Thyroid gland (tissue), 4 donors: ENCODE measurements around the gene GSTO2. TPM values are rescaled to one million over a fixed set of nuclear protein-coding genes. Genes with fewer than 3 reads are reported as not detected.

ENCODE experiments used
- DNase-seq, 2 donors: peaks; one replicate each; pipeline ENCODE4 v3.0.0-alpha.2; 2019
- H3K27ac ChIP-seq, 3 donors: fragments of 200-600 bp; sonication (generic); 1 replicate in 2 of 3; 2 replicates in 1 of 3; pipeline ENCODE4 v1.5.1; 2016 to 2019; ENCODE audit warnings: mild to moderate bottlenecking in 1 of 3, moderate library complexity in 1 of 3
- H3K27me3 ChIP-seq: fragments of 200-600 bp; sonication (generic); one replicate; pipeline ENCODE4 v1.5.1; 2019
- H3K36me3 ChIP-seq, 2 donors: fragments of 200-600 bp; sonication (generic); one replicate each; pipeline ENCODE4 v1.5.1; 2016 to 2019
- H3K4me1 ChIP-seq, 2 donors: fragments of 200-600 bp; sonication (generic); one replicate each; pipeline ENCODE4 v1.5.1; 2017 to 2019
- H3K4me3 ChIP-seq, 3 donors: fragments of 200-600 bp; sonication (generic); replicated peaks in 1 of 3; 1 replicate in 2 of 3; 2 replicates in 1 of 3; pipeline ENCODE4 v1.5.1; 2016; ENCODE audit warnings: mild to moderate bottlenecking in 1 of 3
- H3K9me3 ChIP-seq: fragments of 200-600 bp; sonication (generic); one replicate; pipeline ENCODE4 v1.5.1; 2017
- POLR2A ChIP-seq, 2 donors: fragments of 450-650 bp; IDR thresholded peaks; one replicate each; pipeline ENCODE4 v1.6.1; 2017; ENCODE audit warnings: antibody characterized with exemption in 2 of 2, mild to moderate bottlenecking in 2 of 2, moderate library complexity in 1 of 2
- WGBS, 2 donors: methylation state at CpG; one replicate each; pipeline ENCODE4 v1.1.5; 2017; 5-methylcytosine and 5-hydroxymethylcytosine counted together
- intact Hi-C: fragments of 100-400 bp; cut with DNase I; formaldehyde crosslinking; loops from one replicate; pipeline ENCODE4 v1.15.1; 2023
- total RNA-seq, 4 donors: library from RNA; depleted of rRNA; stranded (reverse); fragments of >200 nt; gene quantifications; one replicate each; pipeline ENCODE4 v1.2.3, GENCODE V29; 2016
- TF ChIP-seq, protein P1 (sequence below), 6 experiments: fragments of 200-600 bp in 3 of 6; fragments of 450-650 bp in 3 of 6; sonication (generic) in 3 of 6; IDR thresholded peaks; one replicate each; pipeline ENCODE4 v1.5.1; 2016 to 2019; ENCODE audit warnings: antibody characterized with exemption in 6 of 6, mild to moderate bottlenecking in 2 of 6, inconsistent platforms in 1 of 6, moderate library complexity in 1 of 6

Gene GSTO2
- total RNA-seq, 4 donors from 2014 or later, result 7.5 to 16.3 (median 12.8) TPM

DNA sequence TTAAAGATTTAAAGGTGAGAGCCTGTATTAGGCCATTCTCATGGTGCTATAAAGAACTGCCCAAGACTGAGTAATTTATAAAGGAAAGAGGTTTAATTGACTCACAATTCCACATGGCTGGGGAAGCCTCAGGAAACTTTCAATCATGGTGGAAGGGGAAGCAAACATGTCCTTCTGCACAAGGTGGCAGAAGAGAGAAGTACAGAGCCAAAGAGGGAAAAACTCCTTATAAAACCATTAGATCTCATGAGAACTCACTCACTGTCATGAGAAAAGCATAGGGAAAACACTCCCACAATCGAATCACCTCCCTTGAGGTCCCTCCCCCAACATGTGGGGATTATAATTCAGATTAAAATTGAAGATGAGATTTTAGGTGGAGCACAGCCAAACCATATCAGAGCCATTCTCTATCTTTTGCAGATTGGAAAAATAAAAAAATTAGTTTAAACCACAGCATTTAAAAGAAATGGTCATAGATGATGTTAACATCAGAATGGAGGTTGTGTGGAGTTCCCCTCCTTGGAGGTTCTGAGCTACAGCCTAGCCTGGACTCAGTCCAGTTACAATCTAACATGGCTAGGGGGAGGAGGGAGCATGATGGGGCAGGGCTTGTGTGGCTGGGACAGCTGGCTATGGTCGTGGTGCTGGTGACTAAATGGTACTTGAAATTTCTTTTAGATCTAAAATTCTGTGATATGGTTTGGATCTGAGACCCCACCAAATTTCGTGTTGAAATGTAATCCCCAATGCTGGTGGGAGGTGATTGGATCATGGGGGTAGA, 33.1 kb downstream of the GSTO2 start:
- intact Hi-C loops, result no loop called here
- Histone ChIP-seq H3K9me3 (no peaks in the 10 kb centered on the region), H3K36me3 (no peaks in the 10 kb centered on the region), H3K4me3 (no peak overlapping the region), H3K4me1 (peaks cover 28 to 70% of the 10 kb centered on the region in 2 donors), H3K27ac (no peak overlapping the region), H3K27me3 (no peaks in the 10 kb centered on the region)
- 83 to 84% methylated on average over 3 of the region's 3 CpGs for WGBS, 2 donors
- TF ChIP-seq POLR2A (IDR thresholded peaks at IDR 0.05), result no peak
- TF ChIP-seq, protein P1, sequence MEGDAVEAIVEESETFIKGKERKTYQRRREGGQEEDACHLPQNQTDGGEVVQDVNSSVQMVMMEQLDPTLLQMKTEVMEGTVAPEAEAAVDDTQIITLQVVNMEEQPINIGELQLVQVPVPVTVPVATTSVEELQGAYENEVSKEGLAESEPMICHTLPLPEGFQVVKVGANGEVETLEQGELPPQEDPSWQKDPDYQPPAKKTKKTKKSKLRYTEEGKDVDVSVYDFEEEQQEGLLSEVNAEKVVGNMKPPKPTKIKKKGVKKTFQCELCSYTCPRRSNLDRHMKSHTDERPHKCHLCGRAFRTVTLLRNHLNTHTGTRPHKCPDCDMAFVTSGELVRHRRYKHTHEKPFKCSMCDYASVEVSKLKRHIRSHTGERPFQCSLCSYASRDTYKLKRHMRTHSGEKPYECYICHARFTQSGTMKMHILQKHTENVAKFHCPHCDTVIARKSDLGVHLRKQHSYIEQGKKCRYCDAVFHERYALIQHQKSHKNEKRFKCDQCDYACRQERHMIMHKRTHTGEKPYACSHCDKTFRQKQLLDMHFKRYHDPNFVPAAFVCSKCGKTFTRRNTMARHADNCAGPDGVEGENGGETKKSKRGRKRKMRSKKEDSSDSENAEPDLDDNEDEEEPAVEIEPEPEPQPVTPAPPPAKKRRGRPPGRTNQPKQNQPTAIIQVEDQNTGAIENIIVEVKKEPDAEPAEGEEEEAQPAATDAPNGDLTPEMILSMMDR (IDR thresholded peaks at IDR 0.05), result no peak
- DNase-seq, result no peak

DNA sequence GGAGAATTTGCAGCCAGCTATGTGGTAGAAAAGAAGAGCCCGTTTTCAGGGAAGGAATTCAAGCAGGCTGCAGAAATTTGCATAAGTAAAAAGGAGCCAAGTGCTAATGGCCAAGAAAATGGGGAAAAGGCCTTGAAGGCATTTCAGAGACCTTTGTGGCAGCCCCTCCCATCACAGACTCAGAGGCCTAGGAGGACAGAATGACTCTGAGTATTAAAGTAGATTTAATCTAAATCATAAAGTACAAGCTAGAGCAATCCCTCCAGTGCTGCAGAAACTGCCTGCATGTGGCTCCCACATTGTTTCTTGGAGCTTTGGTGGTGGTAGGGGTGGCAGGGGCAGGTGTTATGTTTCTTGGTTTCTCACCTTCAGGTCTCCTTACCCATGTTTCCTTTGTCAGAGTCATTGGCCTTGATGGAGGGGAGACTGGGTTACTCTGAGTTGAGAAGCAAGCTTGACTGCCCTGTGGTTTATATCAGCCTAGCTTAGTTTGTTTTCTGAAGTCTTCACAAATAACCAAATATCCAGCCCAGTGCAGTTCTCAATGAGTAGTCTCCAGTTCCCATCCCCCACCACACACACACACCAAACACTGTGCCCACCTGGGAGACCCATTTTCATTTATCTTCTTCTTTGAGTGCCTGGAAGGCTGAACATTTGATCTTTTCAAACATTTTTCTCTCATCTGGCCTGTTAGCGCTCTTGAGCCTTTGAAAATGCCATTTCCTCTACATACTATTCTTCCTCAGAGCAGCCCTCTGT, 34.8 kb downstream of the GSTO2 start:
- Histone ChIP-seq H3K36me3 (no peaks in the 10 kb centered on the region), H3K4me3 (no peak overlapping the region), H3K27ac (peak overlapping the region in 2 of 3 donors; percentile 76 to 80), H3K27me3 (no peaks in the 10 kb centered on the region), H3K9me3 (no peaks in the 10 kb centered on the region), H3K4me1 (peaks cover 28 to 70% of the 10 kb centered on the region in 2 donors)
- 48 to 49% methylated on average over 2 of the region's 2 CpGs for WGBS, 2 donors
- intact Hi-C loops, result no loop called here
- TF ChIP-seq POLR2A (IDR thresholded peaks at IDR 0.05), result no peak
- TF ChIP-seq, protein P1 (IDR thresholded peaks at IDR 0.05), result no peak
- DNase-seq, result no peak

DNA sequence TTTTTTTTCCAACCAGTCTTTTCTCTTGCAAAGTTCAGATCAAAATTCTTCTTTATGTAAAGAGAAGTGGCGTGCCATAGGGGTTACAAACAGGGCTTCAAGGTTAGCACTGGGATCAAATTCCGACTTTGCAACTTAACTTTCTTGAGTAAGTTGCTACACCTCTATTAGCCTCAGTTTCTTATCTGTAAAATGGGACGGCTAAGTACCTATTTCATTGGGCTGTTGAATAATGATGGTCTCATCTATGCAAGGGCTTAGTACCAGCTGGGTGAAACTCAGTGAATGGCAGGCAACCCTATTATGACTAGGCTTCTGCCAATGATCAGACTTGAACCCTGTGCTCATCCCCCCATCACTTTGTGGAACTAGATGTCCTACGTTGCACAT, 35.4 kb downstream of the GSTO2 start:
- H3K36me3 ChIP-seq, result no peaks in the 10 kb centered on the region
- peaks cover 28 to 65% of the 10 kb centered on the region in 2 donors for H3K4me1 ChIP-seq
- no peaks in the 10 kb centered on the region for H3K9me3 ChIP-seq
- H3K4me3 ChIP-seq, result no peak overlapping the region
- whole genome bisulfite sequencing, 2 donors, result 94 to 98% methylated on average over 4 of the region's 4 CpGs
- intact Hi-C loops, result no loop called here
- H3K27me3 ChIP-seq, result no peaks in the 10 kb centered on the region
- H3K27ac ChIP-seq, result peak overlapping the region in 2 of 3 donors; percentile 76 to 80
- TF ChIP-seq, protein P1 (IDR thresholded peaks at IDR 0.05), result no peak
- no peak for TF ChIP-seq POLR2A (IDR thresholded peaks at IDR 0.05)
- no peak for DNase-seq

DNA sequence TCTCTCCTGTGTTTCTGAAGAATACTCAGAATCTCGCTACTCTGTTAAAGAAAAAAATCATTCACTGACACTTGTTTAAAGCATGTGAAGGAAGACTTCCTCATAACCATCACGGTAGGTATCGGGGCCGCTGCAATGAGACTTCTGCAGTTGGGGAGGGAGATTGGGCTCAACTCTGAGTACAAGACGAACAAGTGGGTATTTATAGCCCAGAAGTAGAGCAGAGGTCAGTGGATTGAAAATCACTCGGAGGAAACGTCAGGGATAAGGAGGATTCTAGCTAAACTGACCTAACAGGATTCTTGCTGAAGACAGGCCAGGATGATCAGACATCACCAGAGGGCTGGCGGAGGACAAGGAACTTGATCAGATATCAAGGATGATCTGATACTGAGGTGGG, 35.9 kb downstream of the GSTO2 start:
- 37 to 49% methylated on average over 8 of the region's 8 CpGs for WGBS, 2 donors
- Histone ChIP-seq H3K9me3 (no peaks in the 10 kb centered on the region), H3K4me3 (no peak overlapping the region), H3K36me3 (no peaks in the 10 kb centered on the region), H3K27ac (peak overlapping the region; percentile 27 to 80 (median 76)), H3K4me1 (peaks cover 28 to 67% of the 10 kb centered on the region in 2 donors), H3K27me3 (no peaks in the 10 kb centered on the region)
- peak in 1 of 2 donors; percentile 43 for DNase-seq
- TF ChIP-seq POLR2A (IDR thresholded peaks at IDR 0.05), result no peak
- TF ChIP-seq, protein P1 (IDR thresholded peaks at IDR 0.05), result no peak
- intact Hi-C loops, result no loop called here

DNA sequence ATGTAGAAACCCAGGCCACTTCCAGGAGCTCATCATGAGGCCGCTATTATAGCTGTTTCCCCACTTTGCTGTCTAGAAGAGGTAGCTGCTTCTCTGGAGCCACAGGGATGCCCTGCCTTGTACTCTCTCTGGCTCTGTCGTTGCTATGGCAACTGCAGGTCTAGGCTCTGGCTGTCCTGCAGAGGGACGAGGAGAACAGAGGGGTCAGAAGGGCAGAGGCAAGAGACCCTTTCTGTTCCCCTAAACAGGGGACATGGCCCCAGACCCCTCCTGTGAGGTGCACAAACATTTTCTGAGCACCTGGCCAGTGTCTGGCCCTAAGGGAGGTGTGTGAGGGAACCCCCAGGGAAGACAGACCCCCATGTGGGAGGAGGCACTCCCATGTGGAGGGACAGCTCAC, 37.9 kb downstream of the GSTO2 start:
- no peaks in the 10 kb centered on the region for H3K27me3 ChIP-seq
- H3K9me3 ChIP-seq, result no peaks in the 10 kb centered on the region
- no peak overlapping the region for H3K27ac ChIP-seq
- 71 to 83% methylated on average over 2 to 3 of the region's 3 CpGs for WGBS, 2 donors
- H3K36me3 ChIP-seq, result no peaks in the 10 kb centered on the region
- intact Hi-C loops, result no loop called here
- peaks cover 25 to 66% of the 10 kb centered on the region in 2 donors for H3K4me1 ChIP-seq
- TF ChIP-seq, protein P1 (IDR thresholded peaks at IDR 0.05), result no peak
- TF ChIP-seq POLR2A (IDR thresholded peaks at IDR 0.05), result no peak
- DNase-seq, result no peak
- no peak overlapping the region for H3K4me3 ChIP-seq
